Measurements from ENCODE around the gene PTPRD. TPM values are rescaled to one million over a fixed set of nuclear protein-coding genes. Genes with fewer than 3 reads are reported as not detected.

Gene PTPRD
- total RNA-seq, 1 donor from 2014 or later = 136 TPM

DNA sequence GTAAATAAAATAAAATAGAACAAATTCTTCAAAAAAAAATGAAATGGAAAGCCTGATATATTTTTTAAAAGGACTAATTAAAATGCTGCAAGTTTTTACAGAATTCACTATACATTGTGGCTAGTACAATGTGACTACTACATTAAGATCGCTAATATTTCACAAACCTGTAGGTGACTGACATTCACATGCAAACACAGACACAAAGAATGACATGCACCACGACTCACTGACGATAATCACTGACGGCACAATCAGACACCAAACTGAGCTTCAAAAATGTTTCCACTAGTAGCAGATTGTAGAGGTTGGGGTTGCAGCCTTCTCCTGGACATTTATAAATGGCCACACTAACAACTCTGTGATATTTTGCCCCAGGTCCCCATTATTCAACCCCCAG lies 2175.5 kb downstream of the PTPRD start:
- H3K36me3 ChIP-seq = no peaks in the 10 kb centered on the region
- H3K36me3 Mint-ChIP-seq = peaks cover 15% of the 10 kb centered on the region
- no peak overlapping the region for H3K4me2 ChIP-seq
- H3K9me3 Mint-ChIP-seq = no peaks in the 10 kb centered on the region
- H4K20me1 ChIP-seq (ENCODE audit: low read depth) = no peaks in the 10 kb centered on the region
- H3K4me1 ChIP-seq = no peaks in the 10 kb centered on the region
- no peak overlapping the region for H3K4me3 Mint-ChIP-seq
- no peak overlapping the region for H3K27ac ChIP-seq
- TF ChIP-seq, protein P1, sequence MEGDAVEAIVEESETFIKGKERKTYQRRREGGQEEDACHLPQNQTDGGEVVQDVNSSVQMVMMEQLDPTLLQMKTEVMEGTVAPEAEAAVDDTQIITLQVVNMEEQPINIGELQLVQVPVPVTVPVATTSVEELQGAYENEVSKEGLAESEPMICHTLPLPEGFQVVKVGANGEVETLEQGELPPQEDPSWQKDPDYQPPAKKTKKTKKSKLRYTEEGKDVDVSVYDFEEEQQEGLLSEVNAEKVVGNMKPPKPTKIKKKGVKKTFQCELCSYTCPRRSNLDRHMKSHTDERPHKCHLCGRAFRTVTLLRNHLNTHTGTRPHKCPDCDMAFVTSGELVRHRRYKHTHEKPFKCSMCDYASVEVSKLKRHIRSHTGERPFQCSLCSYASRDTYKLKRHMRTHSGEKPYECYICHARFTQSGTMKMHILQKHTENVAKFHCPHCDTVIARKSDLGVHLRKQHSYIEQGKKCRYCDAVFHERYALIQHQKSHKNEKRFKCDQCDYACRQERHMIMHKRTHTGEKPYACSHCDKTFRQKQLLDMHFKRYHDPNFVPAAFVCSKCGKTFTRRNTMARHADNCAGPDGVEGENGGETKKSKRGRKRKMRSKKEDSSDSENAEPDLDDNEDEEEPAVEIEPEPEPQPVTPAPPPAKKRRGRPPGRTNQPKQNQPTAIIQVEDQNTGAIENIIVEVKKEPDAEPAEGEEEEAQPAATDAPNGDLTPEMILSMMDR (IDR thresholded peaks at IDR 0.05) = no peak
- TF ChIP-seq EZH2phosphoT487 (IDR thresholded peaks at IDR 0.05) = no peak
- TF ChIP-seq EZH2 (IDR thresholded peaks at IDR 0.05) = no peak
- no peaks in the 10 kb centered on the region for H3K79me2 ChIP-seq (ENCODE audit: low read depth)
- H3K4me1 Mint-ChIP-seq = peaks cover 11% of the 10 kb centered on the region
- H3K9me3 ChIP-seq (ENCODE audit: low read depth) = no peaks in the 10 kb centered on the region
- H3K27me3 ChIP-seq = no peaks in the 10 kb centered on the region
- no peak overlapping the region for H2AFZ ChIP-seq (replicated peaks)
- H3K27ac Mint-ChIP-seq = peak overlapping the region; percentile 0
- no peaks in the 10 kb centered on the region for H3K27me3 Mint-ChIP-seq (ENCODE audit: insufficient read depth, low read depth)
- no peak overlapping the region for H3K4me3 ChIP-seq
- DNase-seq (ENCODE audit: low spot score) = no peak
- H3K9ac ChIP-seq = no peak overlapping the region
- no peaks in the 10 kb centered on the region for H3F3A ChIP-seq (ENCODE audit: low read depth)

DNA sequence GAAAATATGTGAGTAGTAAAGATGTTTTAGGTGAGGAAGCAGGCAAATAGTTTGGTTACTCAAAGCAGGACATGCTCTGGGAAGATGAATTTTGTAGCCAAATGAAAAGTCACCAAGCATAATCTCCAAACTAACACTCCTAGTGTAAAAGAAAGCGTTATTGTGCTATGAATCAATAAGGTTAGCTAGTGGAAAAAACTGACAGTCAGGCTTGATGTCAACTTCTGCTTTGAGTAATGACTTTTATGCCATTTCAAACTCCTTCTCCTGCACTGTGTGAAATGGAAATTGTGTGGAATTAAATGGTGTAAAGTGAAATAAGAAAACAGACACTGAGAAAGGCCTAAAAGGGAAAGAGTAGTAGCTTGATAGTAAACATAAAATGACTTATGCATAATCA lies 2176.0 kb downstream of the PTPRD start:
- Histone ChIP-seq H3F3A (ENCODE audit: low read depth) (no peaks in the 10 kb centered on the region), H3K36me3 (no peaks in the 10 kb centered on the region), H3K9me3 (ENCODE audit: low read depth) (no peaks in the 10 kb centered on the region), H3K4me3 (no peak overlapping the region), H3K4me2 (no peak overlapping the region), H3K4me1 (no peaks in the 10 kb centered on the region), H3K9ac (no peak overlapping the region), H2AFZ (replicated peaks) (no peak overlapping the region), H3K27ac (no peak overlapping the region), H3K27me3 (no peaks in the 10 kb centered on the region), H4K20me1 (ENCODE audit: low read depth) (no peaks in the 10 kb centered on the region), H3K79me2 (ENCODE audit: low read depth) (no peaks in the 10 kb centered on the region)
- no peak overlapping the region for H3K4me3 Mint-ChIP-seq
- no peaks in the 10 kb centered on the region for H3K9me3 Mint-ChIP-seq
- no peak for DNase-seq (ENCODE audit: low spot score)
- no peaks in the 10 kb centered on the region for H3K27me3 Mint-ChIP-seq (ENCODE audit: insufficient read depth, low read depth)
- peaks cover 11% of the 10 kb centered on the region for H3K4me1 Mint-ChIP-seq
- no peak overlapping the region for H3K27ac Mint-ChIP-seq
- peaks cover 15% of the 10 kb centered on the region for H3K36me3 Mint-ChIP-seq
- TF ChIP-seq, protein P1 (IDR thresholded peaks at IDR 0.05) = no peak
- TF ChIP-seq EZH2phosphoT487 (IDR thresholded peaks at IDR 0.05) (no peak), EZH2 (IDR thresholded peaks at IDR 0.05) (no peak)

DNA sequence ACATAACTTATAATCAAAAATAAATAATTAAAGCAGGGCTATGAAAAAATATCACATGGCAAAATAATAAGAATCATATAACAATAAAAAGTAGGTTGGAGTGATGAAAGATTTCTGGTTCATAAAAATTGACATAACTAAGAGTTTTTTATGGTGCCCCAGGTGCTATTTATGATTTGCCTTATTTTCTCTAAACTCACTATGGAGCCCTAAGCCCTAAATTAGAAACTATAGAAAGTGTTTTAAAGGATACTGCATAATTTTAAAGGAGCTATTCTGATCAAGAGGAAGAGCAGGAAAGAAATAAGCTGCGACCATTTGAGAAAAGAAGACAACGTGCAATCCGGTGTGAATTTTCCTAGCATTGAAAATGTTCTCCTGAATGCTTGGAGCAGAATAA lies 2178.2 kb downstream of the PTPRD start:
- H3K4me1 ChIP-seq = no peaks in the 10 kb centered on the region
- H3K4me2 ChIP-seq = no peak overlapping the region
- Mint-ChIP-seq H3K27me3 (ENCODE audit: insufficient read depth, low read depth) (no peaks in the 10 kb centered on the region), H3K9me3 (no peaks in the 10 kb centered on the region), H3K4me3 (no peak overlapping the region), H3K27ac (no peak overlapping the region), H3K36me3 (peaks cover 14% of the 10 kb centered on the region), H3K4me1 (peaks cover 11% of the 10 kb centered on the region)
- H3K79me2 ChIP-seq (ENCODE audit: low read depth) = no peaks in the 10 kb centered on the region
- no peaks in the 10 kb centered on the region for H3K36me3 ChIP-seq
- H3K4me3 ChIP-seq = no peak overlapping the region
- no peak overlapping the region for H3K9ac ChIP-seq
- DNase-seq (ENCODE audit: low spot score) = no peak
- TF ChIP-seq, protein P1 (IDR thresholded peaks at IDR 0.05) = no peak
- TF ChIP-seq EZH2phosphoT487 (IDR thresholded peaks at IDR 0.05) = no peak
- no peak for TF ChIP-seq EZH2 (IDR thresholded peaks at IDR 0.05)
- H3F3A ChIP-seq (ENCODE audit: low read depth) = no peaks in the 10 kb centered on the region
- H3K27ac ChIP-seq = no peak overlapping the region
- no peak overlapping the region for H2AFZ ChIP-seq (replicated peaks)
- H3K9me3 ChIP-seq (ENCODE audit: low read depth) = no peaks in the 10 kb centered on the region
- H4K20me1 ChIP-seq (ENCODE audit: low read depth) = no peaks in the 10 kb centered on the region
- H3K27me3 ChIP-seq = no peaks in the 10 kb centered on the region

Data from neural progenitor cell (in vitro differentiated cells).